NCI-H1048 (cell line): ENCODE measurements around the gene TBCCD1.

ENCODE experiments used
- DNase-seq: peaks from one replicate; lab custom pipeline; 2025; lab: John Stamatoyannopoulos, UW

Gene TBCCD1, protein sequence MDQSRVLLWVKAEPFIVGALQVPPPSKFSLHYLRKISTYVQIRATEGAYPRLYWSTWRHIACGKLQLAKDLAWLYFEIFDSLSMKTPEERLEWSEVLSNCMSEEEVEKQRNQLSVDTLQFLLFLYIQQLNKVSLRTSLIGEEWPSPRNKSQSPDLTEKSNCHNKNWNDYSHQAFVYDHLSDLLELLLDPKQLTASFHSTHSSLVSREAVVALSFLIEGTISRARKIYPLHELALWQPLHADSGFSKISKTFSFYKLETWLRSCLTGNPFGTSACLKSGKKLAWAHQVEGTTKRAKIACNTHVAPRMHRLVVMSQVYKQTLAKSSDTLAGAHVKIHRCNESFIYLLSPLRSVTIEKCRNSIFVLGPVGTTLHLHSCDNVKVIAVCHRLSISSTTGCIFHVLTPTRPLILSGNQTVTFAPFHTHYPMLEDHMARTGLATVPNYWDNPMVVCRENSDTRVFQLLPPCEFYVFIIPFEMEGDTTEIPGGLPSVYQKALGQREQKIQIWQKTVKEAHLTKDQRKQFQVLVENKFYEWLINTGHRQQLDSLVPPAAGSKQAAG

DNA sequence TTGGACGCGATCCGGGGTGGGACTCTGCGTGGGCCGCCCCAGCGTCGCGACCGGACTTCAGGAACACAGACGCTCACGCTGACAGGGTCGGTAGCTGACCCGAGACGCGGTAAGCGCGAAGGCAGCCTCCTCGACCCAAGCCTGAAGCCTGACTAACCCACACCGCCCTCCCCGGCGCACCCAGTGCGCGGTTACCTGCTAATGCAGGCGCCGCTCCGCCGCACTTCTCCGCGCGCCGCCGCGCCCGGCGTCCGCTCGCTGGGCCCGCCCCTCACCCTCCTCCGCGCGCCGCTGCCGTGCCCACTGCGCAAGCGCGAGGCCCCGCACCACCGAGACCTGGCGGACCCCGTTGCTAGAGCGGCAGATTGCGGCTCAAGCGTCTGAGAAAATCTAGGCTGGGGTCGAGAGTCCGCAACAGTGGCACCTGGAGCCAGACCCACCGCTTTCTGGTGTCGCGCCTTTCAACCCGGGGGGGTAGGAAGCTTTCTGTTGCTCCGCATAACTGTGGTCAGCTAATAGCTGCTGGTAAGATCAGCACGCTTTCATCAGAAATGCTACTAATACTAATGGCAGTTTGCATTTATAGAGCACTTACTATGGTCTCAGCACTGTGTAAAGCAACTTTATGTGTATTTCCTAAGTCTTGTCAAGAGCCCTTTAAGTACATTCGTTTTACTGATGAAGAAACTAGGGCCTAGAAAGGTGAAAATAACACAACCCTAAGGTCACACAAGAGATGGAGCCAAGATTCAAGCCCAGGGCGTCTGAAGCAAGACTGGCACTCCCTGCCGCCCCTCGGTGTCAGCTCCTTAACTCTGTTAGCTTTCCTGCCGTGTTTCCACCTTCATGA lies at the start of gene TBCCD1:
TSS of gene TBCCD1 (minus strand) at position 268 of the 850 bp plus-strand sequence. CDS start 3,010 bp downstream, outside the sequence.
- DNase-seq, result peak; percentile 64

DNA sequence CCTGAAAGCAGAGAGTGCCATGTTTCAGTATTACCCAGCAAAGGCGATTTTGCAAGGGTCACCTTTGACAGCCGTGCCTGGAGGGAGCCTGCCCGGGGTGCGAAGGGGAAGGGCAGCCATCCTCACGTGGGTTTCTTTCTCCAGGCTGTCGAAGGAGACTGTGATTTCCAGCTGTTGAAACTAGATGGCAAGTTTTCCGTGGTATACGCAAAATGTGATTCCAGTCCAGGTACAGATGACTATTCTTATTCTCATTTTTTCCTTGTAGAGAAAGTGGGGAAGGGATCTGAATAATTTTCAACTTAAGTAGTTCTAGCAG lies 49.1 kb upstream of the TBCCD1 start:
- no peak for DNase-seq

- DNase-seq, result peak; percentile 1
Observed at GRCh38 chr3:186614597-186615483, 47.7 kb upstream of the TBCCD1 start.

DNA sequence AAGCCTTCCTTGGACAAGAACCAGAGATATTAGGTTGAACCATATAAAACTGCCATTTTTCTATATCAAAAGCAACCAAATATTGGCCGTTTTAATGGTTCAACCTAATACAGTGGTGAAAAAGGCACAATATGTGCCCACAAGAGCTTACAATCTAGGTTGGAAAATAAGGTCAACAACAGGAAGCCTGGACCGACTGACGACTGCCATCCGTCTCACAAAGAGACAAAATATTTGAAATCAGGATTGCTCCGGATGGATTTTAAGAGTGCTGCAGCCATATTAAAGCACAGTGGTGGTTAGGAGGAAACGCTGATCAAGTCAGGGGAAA lies 47.1 kb upstream of the TBCCD1 start:
- no peak for DNase-seq

GRCh38 chr3:186613637-186614265 lies 46.6 kb upstream of the TBCCD1 start:
- no peak for DNase-seq

DNA sequence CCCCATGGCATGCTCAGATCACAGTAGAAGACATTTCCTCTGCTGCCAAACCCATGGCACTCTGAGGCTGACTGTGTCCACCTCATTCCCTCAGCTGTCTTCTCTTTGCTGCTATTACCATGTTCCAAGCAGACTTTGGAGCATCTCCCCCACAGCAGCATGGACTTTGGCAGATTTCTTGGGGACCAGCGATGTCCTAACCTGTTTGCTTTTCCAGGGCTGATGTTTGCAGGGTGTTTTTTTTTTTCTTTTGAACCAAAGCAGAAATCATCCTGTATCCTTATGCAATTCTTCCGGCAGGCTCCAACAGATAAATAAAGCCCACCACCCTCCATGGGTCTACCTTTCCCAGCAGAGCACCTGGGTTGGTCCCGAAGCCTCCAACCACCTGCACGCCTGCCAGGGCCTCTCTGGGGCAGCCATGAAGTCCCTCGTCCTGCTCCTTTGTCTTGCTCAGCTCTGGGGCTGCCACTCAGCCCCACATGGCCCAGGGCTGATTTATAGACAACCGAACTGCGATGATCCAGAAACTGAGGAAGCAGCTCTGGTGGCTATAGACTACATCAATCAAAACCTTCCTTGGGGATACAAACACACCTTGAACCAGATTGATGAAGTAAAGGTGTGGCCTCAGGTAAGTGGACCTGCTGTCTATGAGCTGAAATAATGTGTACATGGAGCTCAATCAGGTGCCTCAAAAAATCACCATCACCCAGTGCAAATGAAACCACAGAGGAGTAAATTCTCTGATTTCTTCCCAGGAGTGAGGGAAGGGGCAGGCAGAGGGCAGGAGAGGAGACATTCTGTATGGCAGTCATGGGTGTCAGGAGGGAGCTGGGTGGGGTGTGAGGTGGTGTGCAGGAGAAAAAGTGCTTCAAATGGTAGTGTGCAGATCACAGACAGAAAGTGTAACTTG lies 45.8 kb upstream of the TBCCD1 start, which contains the start of gene AHSG:
TSS of gene AHSG (plus strand) at position 340 of the 916 bp plus-strand sequence. CDS start at position 422, 82 bp downstream.
- DNase-seq, result no peak

DNA sequence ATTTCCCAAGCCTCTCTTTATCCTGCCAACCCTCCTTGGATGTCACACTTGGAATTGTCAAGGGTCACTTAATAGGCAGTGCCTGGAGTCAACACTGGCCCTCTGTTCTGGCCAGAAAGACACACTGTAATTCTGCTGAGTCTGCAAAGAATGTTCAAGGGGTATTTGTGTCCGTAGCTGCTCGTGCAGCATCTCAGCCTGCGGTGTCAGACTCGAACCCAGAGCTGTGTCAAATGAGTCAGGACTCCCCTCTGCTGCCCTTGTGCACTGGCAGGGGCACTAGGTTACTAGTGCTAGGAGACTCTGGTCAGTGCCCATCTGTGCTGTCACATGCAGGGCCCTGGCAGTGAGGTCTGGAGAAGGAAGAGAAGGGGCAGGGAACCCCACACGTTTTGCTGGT lies 44.9 kb upstream of the TBCCD1 start:
- no peak for DNase-seq

- no peak for DNase-seq
Observed at GRCh38 chr3:186609247-186609868, 42.2 kb upstream of the TBCCD1 start.

- DNase-seq, result no peak
Observed at GRCh38 chr3:186608624-186609215, 41.6 kb upstream of the TBCCD1 start.

DNA sequence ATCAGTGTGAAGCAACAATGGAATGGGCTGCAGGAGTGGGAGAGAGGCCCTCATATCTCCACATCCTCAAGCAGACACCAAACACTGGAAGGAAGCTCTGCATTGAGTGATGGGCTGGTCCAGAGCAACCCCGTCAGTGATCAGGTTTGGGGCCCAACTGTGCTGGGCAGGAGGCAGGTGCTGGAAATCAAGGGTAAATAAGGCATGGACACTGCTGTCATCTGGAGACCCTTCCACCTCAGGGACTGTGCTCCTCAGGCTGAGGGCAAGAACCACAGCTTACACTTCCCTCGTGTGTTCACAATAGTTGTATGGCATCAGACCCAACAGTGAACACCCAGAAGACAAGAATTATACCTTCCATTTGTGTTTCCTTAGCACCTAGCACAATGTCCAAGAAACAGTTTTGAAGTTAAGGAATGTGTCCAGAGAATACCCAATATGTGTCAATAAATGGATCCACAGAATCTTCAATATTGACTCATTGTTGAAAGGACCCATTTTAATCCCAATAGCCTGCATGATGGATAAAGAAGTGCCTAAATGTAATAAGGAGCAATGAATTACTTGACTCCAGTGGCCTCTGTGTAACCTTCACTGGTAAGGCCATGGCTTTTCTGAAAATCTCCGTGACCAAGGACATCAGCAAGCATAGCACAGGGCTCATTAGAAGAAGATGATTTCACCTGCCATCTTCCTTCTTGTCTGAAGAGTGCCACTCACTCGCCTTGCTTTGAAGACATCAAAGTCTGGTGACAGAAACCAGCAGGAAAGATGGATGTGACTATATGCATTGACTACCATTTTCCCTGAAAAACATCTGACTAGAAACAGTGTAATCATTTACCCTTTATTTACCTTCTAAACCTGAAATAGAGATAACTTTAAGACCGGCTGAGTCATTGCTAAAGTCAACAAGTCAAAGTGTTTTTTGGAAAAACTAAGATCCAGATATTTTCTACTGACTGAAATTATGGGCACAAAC lies 38.7 kb upstream of the TBCCD1 start:
- no peak for DNase-seq

DNA sequence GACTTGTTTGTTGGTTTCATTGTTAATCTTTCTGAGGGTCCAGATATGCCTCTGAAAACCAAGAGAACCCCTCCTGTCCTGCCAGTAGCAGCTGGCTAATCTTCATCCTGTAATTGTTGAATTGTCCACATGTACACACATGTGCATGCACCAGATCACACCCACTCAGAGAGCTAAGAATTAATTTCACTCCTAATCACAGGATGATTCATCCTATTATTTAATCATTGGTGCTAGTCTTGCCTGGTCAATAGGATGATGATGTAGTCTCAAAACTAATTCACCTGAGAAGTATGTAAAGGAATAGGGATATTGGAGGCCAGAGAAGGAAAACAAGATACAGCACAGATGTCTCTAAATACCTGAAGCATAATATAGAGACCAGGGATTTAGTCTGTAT lies 37.9 kb upstream of the TBCCD1 start:
- no peak for DNase-seq

DNA sequence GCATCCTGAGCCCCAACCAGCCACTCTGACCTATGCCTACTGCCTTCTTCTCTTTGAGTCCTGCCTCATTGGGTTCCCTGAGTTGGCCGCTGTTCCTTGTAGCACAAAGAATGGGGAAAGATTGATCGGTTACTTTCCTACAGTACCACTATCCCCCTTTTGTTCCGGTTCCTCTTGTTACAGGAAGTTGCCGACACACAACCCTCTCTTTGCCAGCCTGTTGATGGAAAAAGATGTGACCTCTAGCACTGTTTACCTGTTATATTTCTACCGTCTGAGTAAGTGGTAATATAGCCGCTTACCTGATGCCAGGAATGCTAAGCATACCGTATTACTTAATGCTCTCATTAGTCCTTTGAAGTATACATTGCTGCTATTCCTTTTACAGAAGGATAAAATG lies 36.0 kb upstream of the TBCCD1 start:
- DNase-seq, result no peak

GRCh38 chr3:186600896-186601295 lies 33.8 kb upstream of the TBCCD1 start:
- no peak for DNase-seq

DNA sequence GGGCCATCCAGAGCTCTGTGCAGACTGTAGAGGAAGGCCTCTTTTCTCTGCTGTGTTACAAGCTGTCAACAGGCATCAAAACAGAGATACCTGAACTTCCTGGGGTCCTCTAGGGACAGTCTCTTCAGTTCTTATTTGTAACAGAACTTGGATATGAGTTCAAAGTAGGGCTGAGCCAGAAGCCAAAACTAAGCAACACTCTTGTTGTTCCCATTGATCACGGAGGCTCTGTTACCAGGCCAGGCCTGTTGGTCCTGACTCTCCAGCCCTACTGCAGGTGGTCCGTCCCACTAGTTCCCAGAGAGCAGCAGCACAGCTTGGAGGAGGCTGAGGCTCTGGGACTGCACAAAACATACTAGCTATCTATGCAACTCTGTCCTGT lies 32.6 kb upstream of the TBCCD1 start:
- no peak for DNase-seq

DNA sequence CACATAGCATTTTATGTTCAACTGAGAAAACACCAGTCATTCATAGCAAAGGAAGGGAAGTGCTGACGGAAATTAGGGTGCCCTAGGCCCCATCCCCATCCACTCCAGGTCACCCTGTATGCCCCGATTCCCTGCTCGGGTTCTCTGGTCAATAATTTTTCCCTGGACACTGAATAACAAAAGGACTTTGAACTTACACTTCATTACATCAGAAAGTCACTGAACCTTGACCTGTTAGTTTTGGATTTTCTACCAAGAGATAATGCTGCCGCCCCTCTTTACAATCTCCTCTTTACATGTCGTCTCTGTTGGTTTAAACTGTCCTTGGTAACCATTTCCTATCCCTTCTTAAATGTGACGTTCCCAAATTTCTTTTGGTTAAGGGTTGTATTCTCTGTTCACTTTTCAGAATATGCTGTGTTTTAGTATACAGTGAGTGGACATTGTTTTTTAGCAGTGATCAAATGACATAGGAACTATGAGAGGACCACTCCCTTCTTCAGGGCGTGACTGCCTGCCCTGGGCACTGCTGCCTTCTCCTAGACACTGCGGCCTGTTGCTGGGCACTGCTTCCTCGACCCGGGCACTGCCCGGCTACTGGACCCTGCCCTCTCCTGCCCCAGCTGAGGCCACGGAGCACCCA lies 32.1 kb upstream of the TBCCD1 start:
- no peak for DNase-seq

DNA sequence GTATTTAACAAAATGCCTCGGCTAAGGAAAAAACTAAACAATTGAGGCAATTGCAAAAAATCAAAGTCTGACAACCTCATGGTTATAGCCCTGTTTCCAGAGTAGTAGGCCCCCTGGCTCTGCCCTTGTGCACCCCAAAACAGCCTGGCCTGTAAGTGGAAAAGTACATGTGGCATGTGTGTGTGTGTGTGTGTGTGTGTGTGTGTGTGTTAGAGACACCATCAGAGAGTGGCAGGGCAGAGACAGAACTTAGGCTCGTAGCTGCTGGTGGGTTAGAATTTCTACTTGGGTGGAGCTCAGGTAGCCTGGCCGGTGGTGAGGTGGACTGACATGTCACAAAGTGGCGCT lies 31.6 kb upstream of the TBCCD1 start:
- DNase-seq, result no peak

- DNase-seq, result no peak
Observed at GRCh38 chr3:186598108-186598784, 31.1 kb upstream of the TBCCD1 start.
